Measurements from ENCODE around the gene STAT3. TPM values are rescaled to one million over a fixed set of nuclear protein-coding genes. Genes with fewer than 3 reads are reported as not detected.
A peak's percentile ranks its signal among the peaks of the same experiment; 100 is the strongest.

Gene STAT3
- polyA plus RNA-seq, 1 experiment, result 74.4 TPM

- POLR2A ChIA-PET, result no interaction called here
- H3K4me3 ChIP-seq (ENCODE audit: low read depth, low read length), result no peak overlapping the region
- H3K27me3 ChIP-seq (ENCODE audit: control insufficient read depth, insufficient read depth, low read length), result no peaks in the 10 kb centered on the region
- TF ChIP-seq CTCF (IDR thresholded peaks at IDR 0.05; ENCODE audit: insufficient read depth, low read depth, low read length), result no peak
- H3K36me3 ChIP-seq (ENCODE audit: control insufficient read depth, insufficient read depth, low read length), result peaks cover 2% of the 10 kb centered on the region
- no peak for DNase-seq (ENCODE audit: low read depth)
- CTCF ChIA-PET, result interaction anchor here (0.6 kb wide), 1 partner anchor 17 kb away, joined by 3 read pairs; no protein-coding TSS in a partner anchor
These were observed 40.1 kb downstream of the STAT3 start for GRCh38 chr17:42348104-42348503.

- no peaks in the 10 kb centered on the region for H3K27me3 ChIP-seq (ENCODE audit: control insufficient read depth, insufficient read depth, low read length)
- H3K36me3 ChIP-seq (ENCODE audit: control insufficient read depth, insufficient read depth, low read length), result peaks cover 2% of the 10 kb centered on the region
- POLR2A ChIA-PET, result no interaction called here
- CTCF ChIA-PET, result interaction anchor here (0.6 kb wide), 1 partner anchor 18 kb away, joined by 3 read pairs; no protein-coding TSS in a partner anchor
- no peak for DNase-seq (ENCODE audit: low read depth)
- no peak for TF ChIP-seq CTCF (IDR thresholded peaks at IDR 0.05; ENCODE audit: insufficient read depth, low read depth, low read length)
- H3K4me3 ChIP-seq (ENCODE audit: low read depth, low read length), result no peak overlapping the region
These were observed 40.6 kb downstream of the STAT3 start for GRCh38 chr17:42347606-42348005.

GRCh38 chr17:42347198-42347597 lies 41.0 kb downstream of the STAT3 start:
- TF ChIP-seq CTCF (IDR thresholded peaks at IDR 0.05; ENCODE audit: insufficient read depth, low read depth, low read length), result no peak
- H3K4me3 ChIP-seq (ENCODE audit: low read depth, low read length), result no peak overlapping the region
- peak; percentile 79 for DNase-seq (ENCODE audit: low read depth)
- ChIA-PET CTCF (no interaction called here), POLR2A (no interaction called here)
- H3K36me3 ChIP-seq (ENCODE audit: control insufficient read depth, insufficient read depth, low read length), result peaks cover 3% of the 10 kb centered on the region
- no peaks in the 10 kb centered on the region for H3K27me3 ChIP-seq (ENCODE audit: control insufficient read depth, insufficient read depth, low read length)

GRCh38 chr17:42346481-42346880 lies 41.8 kb downstream of the STAT3 start:
- no peak for TF ChIP-seq CTCF (IDR thresholded peaks at IDR 0.05; ENCODE audit: insufficient read depth, low read depth, low read length)
- Histone ChIP-seq H3K4me3 (ENCODE audit: low read depth, low read length) (no peak overlapping the region), H3K36me3 (ENCODE audit: control insufficient read depth, insufficient read depth, low read length) (peaks cover 6% of the 10 kb centered on the region), H3K27me3 (ENCODE audit: control insufficient read depth, insufficient read depth, low read length) (no peaks in the 10 kb centered on the region)
- no peak for DNase-seq (ENCODE audit: low read depth)
- ChIA-PET POLR2A (no interaction called here), CTCF (no interaction called here)

GRCh38 chr17:42345396-42346073 lies 42.7 kb downstream of the STAT3 start:
- Histone ChIP-seq H3K4me3 (ENCODE audit: low read depth, low read length) (no peak overlapping the region), H3K27me3 (ENCODE audit: control insufficient read depth, insufficient read depth, low read length) (no peaks in the 10 kb centered on the region), H3K36me3 (ENCODE audit: control insufficient read depth, insufficient read depth, low read length) (peaks cover 9% of the 10 kb centered on the region)
- ChIA-PET POLR2A (no interaction called here), CTCF (no interaction called here)
- no peak for TF ChIP-seq CTCF (IDR thresholded peaks at IDR 0.05; ENCODE audit: insufficient read depth, low read depth, low read length)
- no peak for DNase-seq (ENCODE audit: low read depth)

Measured in BJ (cell line).